Measurements from ENCODE around the gene TLE1.

The TLE1 gene

GRCh38 chr9:81573415-81574321 lies 115.7 kb downstream of the TLE1 start:
- Histone ChIP-seq H3K36me3 (ENCODE audit: control insufficient read depth in 5 of 5, insufficient read depth in 5 of 5, low read length in 5 of 5) (no peaks in the 10 kb centered on the region), H3K9ac (ENCODE audit: low read length in 5 of 5) (no peak overlapping the region), H3K4me1 (ENCODE audit: control insufficient read depth in 5 of 5, insufficient read depth in 5 of 5, low read length in 5 of 5) (peaks cover 0 to 16% (median 8%) of the 10 kb centered on the region in 5 donors), H3K4me3 (ENCODE audit: low read depth in 1 of 5, low read length in 5 of 5) (no peak overlapping the region), H3K27me3 (ENCODE audit: control insufficient read depth in 5 of 5, insufficient read depth in 4 of 5, low read length in 5 of 5) (no peaks in the 10 kb centered on the region), H3K27ac (ENCODE audit: low read depth, low read length) (no peak overlapping the region), H3K9me3 (ENCODE audit: control insufficient read depth in 5 of 5, low read length in 5 of 5) (no peaks in the 10 kb centered on the region)

GRCh38 chr9:81570083-81570482 lies 119.3 kb downstream of the TLE1 start:
- H3K36me3 ChIP-seq (ENCODE audit: control insufficient read depth in 5 of 5, insufficient read depth in 5 of 5, low read length in 5 of 5): no peaks in the 10 kb centered on the region
- H3K4me1 ChIP-seq (ENCODE audit: control insufficient read depth in 5 of 5, insufficient read depth in 5 of 5, low read length in 5 of 5): peaks cover 0 to 28% (median 16%) of the 10 kb centered on the region in 5 donors
- H3K4me3 ChIP-seq (ENCODE audit: low read depth in 1 of 5, low read length in 5 of 5): no peak overlapping the region
- H3K9ac ChIP-seq (ENCODE audit: low read length in 5 of 5): no peak overlapping the region
- no peak overlapping the region for H3K27ac ChIP-seq (ENCODE audit: low read depth, low read length)
- H3K27me3 ChIP-seq (ENCODE audit: control insufficient read depth in 5 of 5, insufficient read depth in 4 of 5, low read length in 5 of 5): no peaks in the 10 kb centered on the region
- no peaks in the 10 kb centered on the region for H3K9me3 ChIP-seq (ENCODE audit: control insufficient read depth in 5 of 5, low read length in 5 of 5)

GRCh38 chr9:81566074-81566698 lies 123.2 kb downstream of the TLE1 start:
- Histone ChIP-seq H3K27me3 (ENCODE audit: control insufficient read depth in 5 of 5, insufficient read depth in 4 of 5, low read length in 5 of 5) (no peaks in the 10 kb centered on the region), H3K9ac (ENCODE audit: low read length in 5 of 5) (peak overlapping the region in 2 of 5 donors; percentile 18 to 49), H3K27ac (ENCODE audit: low read depth, low read length) (peak overlapping the region; percentile 3), H3K9me3 (ENCODE audit: control insufficient read depth in 5 of 5, low read length in 5 of 5) (no peaks in the 10 kb centered on the region), H3K36me3 (ENCODE audit: control insufficient read depth in 5 of 5, insufficient read depth in 5 of 5, low read length in 5 of 5) (no peaks in the 10 kb centered on the region), H3K4me3 (ENCODE audit: low read depth in 1 of 5, low read length in 5 of 5) (peak overlapping the region in 1 of 5 donors; percentile 4), H3K4me1 (ENCODE audit: control insufficient read depth in 5 of 5, insufficient read depth in 5 of 5, low read length in 5 of 5) (peaks cover 2 to 38% (median 31%) of the 10 kb centered on the region in 5 donors)

GRCh38 chr9:81565609-81566008 lies 123.7 kb downstream of the TLE1 start:
- Histone ChIP-seq H3K27ac (ENCODE audit: low read depth, low read length) (peak overlapping the region; percentile 58), H3K27me3 (ENCODE audit: control insufficient read depth in 5 of 5, insufficient read depth in 4 of 5, low read length in 5 of 5) (no peaks in the 10 kb centered on the region), H3K36me3 (ENCODE audit: control insufficient read depth in 5 of 5, insufficient read depth in 5 of 5, low read length in 5 of 5) (no peaks in the 10 kb centered on the region), H3K9ac (ENCODE audit: low read length in 5 of 5) (peak overlapping the region in 2 of 5 donors; percentile 18 to 49), H3K4me3 (ENCODE audit: low read depth in 1 of 5, low read length in 5 of 5) (no peak overlapping the region), H3K4me1 (ENCODE audit: control insufficient read depth in 5 of 5, insufficient read depth in 5 of 5, low read length in 5 of 5) (peaks cover 2 to 38% (median 31%) of the 10 kb centered on the region in 5 donors), H3K9me3 (ENCODE audit: control insufficient read depth in 5 of 5, low read length in 5 of 5) (no peaks in the 10 kb centered on the region)

GRCh38 chr9:81565144-81565543 lies 124.2 kb downstream of the TLE1 start:
- Histone ChIP-seq H3K4me1 (ENCODE audit: control insufficient read depth in 5 of 5, insufficient read depth in 5 of 5, low read length in 5 of 5) (peaks cover 2 to 37% (median 31%) of the 10 kb centered on the region in 5 donors), H3K9ac (ENCODE audit: low read length in 5 of 5) (peak overlapping the region in 1 of 5 donors; percentile 49), H3K27me3 (ENCODE audit: control insufficient read depth in 5 of 5, insufficient read depth in 4 of 5, low read length in 5 of 5) (no peaks in the 10 kb centered on the region), H3K9me3 (ENCODE audit: control insufficient read depth in 5 of 5, low read length in 5 of 5) (no peaks in the 10 kb centered on the region), H3K4me3 (ENCODE audit: low read depth in 1 of 5, low read length in 5 of 5) (no peak overlapping the region), H3K27ac (ENCODE audit: low read depth, low read length) (peak overlapping the region; percentile 58), H3K36me3 (ENCODE audit: control insufficient read depth in 5 of 5, insufficient read depth in 5 of 5, low read length in 5 of 5) (no peaks in the 10 kb centered on the region)

- H3K4me1 ChIP-seq (ENCODE audit: control insufficient read depth in 5 of 5, insufficient read depth in 5 of 5, low read length in 5 of 5): peaks cover 2 to 41% (median 34%) of the 10 kb centered on the region in 5 donors
- no peak overlapping the region for H3K4me3 ChIP-seq (ENCODE audit: low read depth in 1 of 5, low read length in 5 of 5)
- no peaks in the 10 kb centered on the region for H3K9me3 ChIP-seq (ENCODE audit: control insufficient read depth in 5 of 5, low read length in 5 of 5)
- H3K9ac ChIP-seq (ENCODE audit: low read length in 5 of 5): peak overlapping the region in 1 of 5 donors; percentile 52
- H3K27ac ChIP-seq (ENCODE audit: low read depth, low read length): peak overlapping the region; percentile 43
- H3K36me3 ChIP-seq (ENCODE audit: control insufficient read depth in 5 of 5, insufficient read depth in 5 of 5, low read length in 5 of 5): no peaks in the 10 kb centered on the region
- no peaks in the 10 kb centered on the region for H3K27me3 ChIP-seq (ENCODE audit: control insufficient read depth in 5 of 5, insufficient read depth in 4 of 5, low read length in 5 of 5)
These were observed 124.7 kb downstream of the TLE1 start for GRCh38 chr9:81564632-81565031.

- Histone ChIP-seq H3K9me3 (ENCODE audit: control insufficient read depth in 5 of 5, low read length in 5 of 5) (no peaks in the 10 kb centered on the region), H3K27me3 (ENCODE audit: control insufficient read depth in 5 of 5, insufficient read depth in 4 of 5, low read length in 5 of 5) (no peaks in the 10 kb centered on the region), H3K36me3 (ENCODE audit: control insufficient read depth in 5 of 5, insufficient read depth in 5 of 5, low read length in 5 of 5) (no peaks in the 10 kb centered on the region), H3K9ac (ENCODE audit: low read length in 5 of 5) (no peak overlapping the region), H3K4me1 (ENCODE audit: control insufficient read depth in 5 of 5, insufficient read depth in 5 of 5, low read length in 5 of 5) (peaks cover 3 to 50% (median 42%) of the 10 kb centered on the region in 5 donors), H3K4me3 (ENCODE audit: low read depth in 1 of 5, low read length in 5 of 5) (no peak overlapping the region), H3K27ac (ENCODE audit: low read depth, low read length) (peak overlapping the region; percentile 43)
These were observed 125.6 kb downstream of the TLE1 start for GRCh38 chr9:81563739-81564138.

GRCh38 chr9:81563020-81563407 lies 126.3 kb downstream of the TLE1 start:
- Histone ChIP-seq H3K27me3 (ENCODE audit: control insufficient read depth in 5 of 5, insufficient read depth in 4 of 5, low read length in 5 of 5) (no peaks in the 10 kb centered on the region), H3K4me1 (ENCODE audit: control insufficient read depth in 5 of 5, insufficient read depth in 5 of 5, low read length in 5 of 5) (peaks cover 7 to 57% (median 49%) of the 10 kb centered on the region in 5 donors), H3K9ac (ENCODE audit: low read length in 5 of 5) (no peak overlapping the region), H3K4me3 (ENCODE audit: low read depth in 1 of 5, low read length in 5 of 5) (no peak overlapping the region), H3K9me3 (ENCODE audit: control insufficient read depth in 5 of 5, low read length in 5 of 5) (no peaks in the 10 kb centered on the region), H3K36me3 (ENCODE audit: control insufficient read depth in 5 of 5, insufficient read depth in 5 of 5, low read length in 5 of 5) (no peaks in the 10 kb centered on the region), H3K27ac (ENCODE audit: low read depth, low read length) (peak overlapping the region; percentile 25)

- Histone ChIP-seq H3K36me3 (ENCODE audit: control insufficient read depth in 5 of 5, insufficient read depth in 5 of 5, low read length in 5 of 5) (no peaks in the 10 kb centered on the region), H3K27me3 (ENCODE audit: control insufficient read depth in 5 of 5, insufficient read depth in 4 of 5, low read length in 5 of 5) (no peaks in the 10 kb centered on the region), H3K27ac (ENCODE audit: low read depth, low read length) (peak overlapping the region; percentile 25), H3K9ac (ENCODE audit: low read length in 5 of 5) (peak overlapping the region in 1 of 5 donors; percentile 8), H3K9me3 (ENCODE audit: control insufficient read depth in 5 of 5, low read length in 5 of 5) (no peaks in the 10 kb centered on the region), H3K4me1 (ENCODE audit: control insufficient read depth in 5 of 5, insufficient read depth in 5 of 5, low read length in 5 of 5) (peaks cover 7 to 63% (median 55%) of the 10 kb centered on the region in 5 donors), H3K4me3 (ENCODE audit: low read depth in 1 of 5, low read length in 5 of 5) (no peak overlapping the region)
These were observed 126.9 kb downstream of the TLE1 start for GRCh38 chr9:81562231-81563019.

Data from subcutaneous abdominal adipose tissue (tissue), 5 donors.